ENCODE results near the gene SKOR2.

Gene SKOR2

GRCh38 chr18:47247416-47248114 is 3.9 kb downstream of the SKOR2 start:
- no peak for DNase-seq (ENCODE audit: low read depth)

GRCh38 chr18:47247036-47247415 is 4.4 kb downstream of the SKOR2 start:
- no peak for TF ChIP-seq CTCF (IDR thresholded peaks at IDR 0.05; ENCODE audit: insufficient read depth, low read depth, low read length, missing control alignments)
- DNase-seq (ENCODE audit: low read depth), result no peak

More at GRCh38 chr18:47247416-47248114, 3.9 kb downstream of the SKOR2 start:
- no peak for TF ChIP-seq CTCF (IDR thresholded peaks at IDR 0.05; ENCODE audit: insufficient read depth, low read depth, low read length, missing control alignments)
- H3K4me3 ChIP-seq (ENCODE audit: low read depth, low read length), result no peak overlapping the region

GRCh38 chr18:47246027-47246971 is 5.2 kb downstream of the SKOR2 start:
- DNase-seq (ENCODE audit: low read depth), result no peak
- TF ChIP-seq CTCF (IDR thresholded peaks at IDR 0.05; ENCODE audit: insufficient read depth, low read depth, low read length, missing control alignments), result no peak

More at GRCh38 chr18:47247036-47247415, 4.4 kb downstream of the SKOR2 start:
- H3K4me3 ChIP-seq (ENCODE audit: low read depth, low read length), result no peak overlapping the region

GRCh38 chr18:47244086-47244485 is 7.4 kb downstream of the SKOR2 start:
- TF ChIP-seq CTCF (IDR thresholded peaks at IDR 0.05; ENCODE audit: insufficient read depth, low read depth, low read length, missing control alignments), result no peak

More at GRCh38 chr18:47246027-47246971, 5.2 kb downstream of the SKOR2 start:
- no peak overlapping the region for H3K4me3 ChIP-seq (ENCODE audit: low read depth, low read length)

GRCh38 chr18:47235096-47235495 is 16.4 kb downstream of the SKOR2 start:
- TF ChIP-seq CTCF (IDR thresholded peaks at IDR 0.05; ENCODE audit: insufficient read depth, low read depth, low read length, missing control alignments), result no peak
- no peak for DNase-seq (ENCODE audit: low read depth)
- H3K4me3 ChIP-seq (ENCODE audit: low read depth, low read length), result no peak overlapping the region

More at GRCh38 chr18:47244086-47244485, 7.4 kb downstream of the SKOR2 start:
- H3K4me3 ChIP-seq (ENCODE audit: low read depth, low read length), result no peak overlapping the region
- no peak for DNase-seq (ENCODE audit: low read depth)

- DNase-seq (ENCODE audit: low read depth), result no peak
These were observed 24.8 kb downstream of the SKOR2 start for GRCh38 chr18:47226660-47227059.

More at GRCh38 chr18:47226660-47227059, 24.8 kb downstream of the SKOR2 start:
- TF ChIP-seq CTCF (IDR thresholded peaks at IDR 0.05; ENCODE audit: insufficient read depth, low read depth, low read length, missing control alignments), result no peak
- no peak overlapping the region for H3K4me3 ChIP-seq (ENCODE audit: low read depth, low read length)
